GM12874 (cell line): Measurements from ENCODE around the gene C20orf202.

ENCODE experiments used
- TF ChIP-seq, protein P1 (sequence below): IDR thresholded peaks from 2 replicates; pipeline ENCODE4 v1.5.1; 2011; ENCODE audit warnings: low read depth, mild to moderate bottlenecking, control low read depth, low read length, moderate library complexity; ENCODE audit not compliant: insufficient read depth

Gene C20orf202

DNA sequence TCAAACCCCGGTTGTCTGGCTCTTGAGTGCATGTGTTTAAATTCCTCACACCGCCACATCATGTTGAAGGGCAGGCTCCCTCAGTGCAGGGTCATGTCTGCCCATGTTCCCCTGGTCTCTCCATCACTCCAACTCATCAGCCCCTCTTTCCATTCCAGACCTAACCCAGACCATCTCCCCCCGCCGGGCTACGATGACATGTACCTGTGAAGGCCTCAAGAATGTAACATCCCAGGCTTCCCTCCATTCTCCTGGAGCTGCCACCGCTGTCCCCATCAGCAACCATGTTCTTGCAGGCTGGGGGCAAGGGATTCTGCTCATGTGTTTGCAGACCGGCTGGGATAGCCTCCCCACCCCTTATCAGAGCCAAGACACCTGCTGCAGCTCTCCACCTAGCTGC lies 38.4 kb upstream of the C20orf202 start:
- TF ChIP-seq, protein P1, sequence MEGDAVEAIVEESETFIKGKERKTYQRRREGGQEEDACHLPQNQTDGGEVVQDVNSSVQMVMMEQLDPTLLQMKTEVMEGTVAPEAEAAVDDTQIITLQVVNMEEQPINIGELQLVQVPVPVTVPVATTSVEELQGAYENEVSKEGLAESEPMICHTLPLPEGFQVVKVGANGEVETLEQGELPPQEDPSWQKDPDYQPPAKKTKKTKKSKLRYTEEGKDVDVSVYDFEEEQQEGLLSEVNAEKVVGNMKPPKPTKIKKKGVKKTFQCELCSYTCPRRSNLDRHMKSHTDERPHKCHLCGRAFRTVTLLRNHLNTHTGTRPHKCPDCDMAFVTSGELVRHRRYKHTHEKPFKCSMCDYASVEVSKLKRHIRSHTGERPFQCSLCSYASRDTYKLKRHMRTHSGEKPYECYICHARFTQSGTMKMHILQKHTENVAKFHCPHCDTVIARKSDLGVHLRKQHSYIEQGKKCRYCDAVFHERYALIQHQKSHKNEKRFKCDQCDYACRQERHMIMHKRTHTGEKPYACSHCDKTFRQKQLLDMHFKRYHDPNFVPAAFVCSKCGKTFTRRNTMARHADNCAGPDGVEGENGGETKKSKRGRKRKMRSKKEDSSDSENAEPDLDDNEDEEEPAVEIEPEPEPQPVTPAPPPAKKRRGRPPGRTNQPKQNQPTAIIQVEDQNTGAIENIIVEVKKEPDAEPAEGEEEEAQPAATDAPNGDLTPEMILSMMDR, result no peak

DNA sequence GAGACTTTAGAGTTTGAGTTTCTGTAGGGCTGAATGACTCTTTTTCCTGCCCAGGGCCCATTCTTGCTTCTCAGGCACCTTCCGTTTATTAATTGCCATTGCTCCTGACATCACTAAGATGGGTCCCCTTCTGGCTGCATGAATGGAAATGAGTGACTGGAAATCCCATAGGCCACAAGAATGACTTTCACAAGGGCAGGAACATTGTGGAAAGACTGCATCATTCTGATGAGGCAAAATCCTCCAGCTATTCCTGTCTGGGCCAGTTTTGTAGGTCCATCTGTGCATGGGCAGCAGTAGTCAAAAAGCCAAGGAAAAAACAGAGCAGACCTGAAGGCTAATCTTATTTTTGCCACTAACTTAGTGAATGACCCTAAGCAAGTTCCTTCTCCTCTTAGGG lies 37.7 kb upstream of the C20orf202 start:
- TF ChIP-seq, protein P1, result no peak

DNA sequence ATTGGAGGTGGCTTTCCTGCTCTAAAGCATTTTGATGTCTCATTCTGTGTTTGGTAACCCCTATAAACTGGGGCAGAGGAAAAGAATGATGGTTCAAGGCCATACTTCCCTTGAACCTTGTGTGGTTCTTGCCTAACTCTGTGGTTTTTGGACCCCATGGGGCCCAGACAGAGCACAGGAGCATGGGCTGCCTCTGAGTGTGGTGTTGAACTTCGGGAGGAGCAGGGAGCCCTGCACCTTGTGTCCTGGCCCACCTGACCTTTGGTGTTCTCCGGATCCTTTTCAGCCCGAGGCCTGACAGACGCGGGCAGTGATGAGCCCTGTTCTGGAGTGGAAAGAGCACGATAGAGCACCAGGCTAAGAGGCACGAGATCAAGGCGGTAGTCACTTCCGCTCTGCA lies 37.3 kb upstream of the C20orf202 start:
- TF ChIP-seq, protein P1, result no peak

DNA sequence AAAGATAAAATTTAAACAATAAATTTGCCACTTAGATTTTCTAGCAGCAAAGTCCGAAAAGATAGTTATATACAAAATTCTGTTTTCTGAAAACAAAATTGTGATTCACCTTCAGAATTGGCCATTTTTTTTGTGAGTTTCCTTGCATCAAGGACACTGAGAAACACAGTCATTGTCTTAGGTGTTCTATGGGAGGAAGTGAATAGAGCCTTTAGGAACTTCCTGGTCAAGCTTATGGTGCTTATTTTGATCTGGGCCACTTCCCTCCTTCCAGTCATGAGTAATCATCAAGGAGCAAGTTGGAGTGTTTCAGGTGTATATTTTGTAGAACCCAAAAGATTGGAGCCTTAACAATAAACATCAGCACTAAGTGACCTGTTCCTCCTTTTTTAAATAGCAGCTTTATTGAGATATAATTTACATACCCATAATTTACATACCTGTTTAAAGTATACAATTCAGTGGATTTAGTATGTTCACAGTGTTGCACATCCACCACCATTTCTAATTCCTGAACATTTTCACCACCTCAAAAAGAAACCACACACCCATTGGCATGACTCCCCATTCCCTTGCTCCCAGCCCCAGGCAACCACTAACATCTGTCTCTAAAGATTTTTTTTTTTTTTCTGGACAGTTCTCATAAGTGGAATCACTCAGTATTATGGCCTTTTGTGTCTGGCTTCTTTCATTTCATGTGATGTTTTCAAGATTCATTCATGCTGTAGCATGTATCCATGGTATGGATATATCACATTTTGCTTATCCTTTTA lies 36.1 kb upstream of the C20orf202 start:
- TF ChIP-seq, protein P1, result no peak

DNA sequence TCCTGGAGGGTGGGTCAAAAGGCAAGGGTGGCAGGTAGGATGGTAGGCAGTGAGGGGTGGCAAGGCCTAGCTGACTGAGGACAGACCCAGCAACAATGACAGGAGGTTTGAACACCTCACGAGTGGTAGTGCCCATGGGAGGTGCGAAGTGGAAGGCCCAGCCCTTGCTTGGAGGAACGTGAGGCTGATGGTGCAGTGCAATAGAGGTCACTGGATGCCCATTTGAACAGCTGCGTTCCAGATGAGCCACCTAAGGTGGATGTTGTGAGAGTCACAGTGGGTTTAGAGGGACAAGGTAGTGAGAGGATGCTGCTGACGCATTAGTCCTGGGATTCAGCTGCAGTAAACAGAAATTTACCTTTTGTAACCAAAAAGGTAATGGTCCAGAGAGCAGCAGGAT lies 34.0 kb upstream of the C20orf202 start:
- TF ChIP-seq, protein P1, result no peak

DNA sequence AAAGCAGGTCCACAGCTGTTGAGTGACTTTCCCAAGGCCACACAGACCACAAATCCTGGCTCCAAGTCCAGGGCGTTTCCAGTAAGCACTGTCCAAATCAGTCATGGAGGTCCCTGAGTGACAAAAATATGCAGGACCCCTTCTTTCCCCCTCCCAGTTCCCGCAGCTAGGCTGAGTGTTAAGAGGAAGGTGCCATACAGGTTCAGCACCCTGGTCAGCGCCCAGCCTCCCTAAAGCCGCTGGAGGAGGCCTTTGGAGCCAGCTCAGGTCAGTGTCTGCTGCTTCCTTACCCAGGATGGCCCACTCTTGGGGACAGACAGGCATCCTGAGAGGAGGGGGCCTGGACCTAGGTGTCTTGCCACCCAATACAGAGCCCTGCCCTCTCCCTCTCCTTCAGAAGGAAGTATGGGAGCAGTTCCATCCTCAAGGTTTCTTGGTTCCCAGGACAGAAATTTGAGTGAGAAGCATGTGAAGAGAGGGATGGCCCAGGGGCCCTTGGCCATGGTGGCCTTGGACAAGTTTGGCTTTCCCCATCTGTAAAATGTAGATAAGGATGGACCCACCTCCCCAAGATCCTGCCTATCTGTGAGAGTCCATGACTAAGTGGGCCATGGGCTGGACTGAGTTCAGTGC lies 31.7 kb upstream of the C20orf202 start:
- TF ChIP-seq, protein P1, result no peak

DNA sequence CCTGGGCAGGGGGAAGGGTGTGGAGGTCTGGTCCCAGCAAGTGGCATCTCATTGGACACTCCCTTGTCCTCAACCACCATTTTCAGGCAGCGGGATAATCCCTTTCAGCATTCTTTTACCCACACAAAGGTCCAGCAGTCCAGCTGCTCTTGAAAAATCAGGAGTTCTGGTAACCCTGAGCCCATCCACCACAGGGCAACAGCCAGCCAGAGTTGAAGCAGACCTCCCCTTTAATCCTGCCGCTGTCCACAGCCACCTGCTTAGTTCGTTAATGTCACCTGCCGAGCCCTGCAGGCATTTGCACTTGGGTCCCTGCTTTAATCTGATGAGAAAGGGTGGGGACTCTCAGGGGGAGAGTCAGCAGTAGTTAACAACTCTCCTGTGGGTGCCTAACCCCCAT lies 29.6 kb upstream of the C20orf202 start:
- TF ChIP-seq, protein P1, result no peak
